GM12878 (cell line): Measurements from ENCODE around the gene PKN2. TPM values are rescaled to one million over a fixed set of nuclear protein-coding genes. Genes with fewer than 3 reads are reported as not detected.

Experiments used
- ATAC-seq: fragments of 200-7000 bp; cut with Tn5 transposase; 3 replicates; pipeline ENCODE4 v1.9.1; 2020; ENCODE audit warnings: mild to moderate bottlenecking, moderate library complexity
- BruUV-seq: library from RNA; stranded (reverse); fragments of 400-500 nt; replicated peaks from 2 replicates; lab custom pipeline; 2021; lab: Mats Ljungman, UMichigan
- CTCF ChIA-PET: fragments of 300-600 bp; sonication (Branson Sonifier 250); formaldehyde crosslinking; extraction: SDS; loops from one replicate; lab custom pipeline; 2021; ENCODE audit warnings: inconsistent platforms; lab: Yijun Ruan, JAX
- POLR2A ChIA-PET: fragments of 350-600 bp; formaldehyde crosslinking; extraction: SDS; loops from one replicate; lab custom pipeline; 2021; ENCODE audit warnings: inconsistent platforms; lab: Charles Lee
- RAD21 ChIA-PET: fragments of 300-600 bp; sonication (Branson Sonifier 250); formaldehyde crosslinking; loops from one replicate; lab custom pipeline; 2023; ENCODE audit warnings: antibody characterized with exemption; ENCODE audit not compliant: unreplicated experiment; lab: Charles Lee
- SMC1A ChIA-PET: fragments of 300-600 bp; sonication (Branson Sonifier 250); formaldehyde crosslinking; loops from one replicate; lab custom pipeline; 2023; ENCODE audit not compliant: unreplicated experiment, uncharacterized antibody; lab: Charles Lee
- DNase-seq: peaks from one replicate; pipeline ENCODE4 v3.0.0-alpha.2; 2011; ENCODE audit warnings: low read depth, low spot score
- FAIRE-seq: peaks from 3 replicates; lab custom pipeline; 2011; peaks lifted over from hg19 to GRCh38; lab: Jason Lieb, UNC
- H2AFZ ChIP-seq: 2 replicates; pipeline ENCODE4 v1.6.0; 2011; ENCODE audit warnings: low read depth, low read length, control low read depth; ENCODE audit not compliant: control insufficient read depth
- H3K27ac ChIP-seq: 2 replicates; pipeline ENCODE4 v1.5.1; 2011; ENCODE audit warnings: control low read depth; ENCODE audit not compliant: control insufficient read depth, insufficient read depth
- H3K27me3 ChIP-seq, 2 experiments: replicated peaks in 1 of 2; 2 replicates each; pipeline versions ENCODE4 v1.6.0 to v1.6.1; 2011; ENCODE audit warnings: low read length in 1 of 2; ENCODE audit not compliant: control insufficient read depth in 2 of 2, insufficient read depth in 2 of 2
- H3K36me3 ChIP-seq, 2 experiments: 2 replicates each; pipeline ENCODE4 v1.5.1; 2011; ENCODE audit warnings: low read length in 1 of 2; ENCODE audit not compliant: control insufficient read depth in 2 of 2, insufficient read depth in 2 of 2
- H3K4me1 ChIP-seq: 2 replicates; pipeline ENCODE4 v1.6.1; 2011; ENCODE audit warnings: mild to moderate bottlenecking, low read length, moderate library complexity, mixed read lengths; ENCODE audit not compliant: control insufficient read depth, insufficient read depth
- H3K4me2 ChIP-seq: 2 replicates; pipeline ENCODE4 v1.6.0; 2011; ENCODE audit warnings: control low read depth; ENCODE audit not compliant: control insufficient read depth, insufficient read depth
- H3K4me3 ChIP-seq: fragments of 200-600 bp; sonication (generic); 2 replicates; pipeline ENCODE4 v1.5.1; 2016
- H3K79me2 ChIP-seq: 2 replicates; pipeline ENCODE4 v1.6.0; 2011; ENCODE audit warnings: low read length; ENCODE audit not compliant: control insufficient read depth, insufficient read depth
- H3K9ac ChIP-seq: 2 replicates; pipeline ENCODE4 v1.8.0; 2011; ENCODE audit warnings: low read length, control low read depth, mixed read lengths; ENCODE audit not compliant: control insufficient read depth, insufficient read depth
- H3K9me3 ChIP-seq: replicated peaks from 3 replicates; pipeline ENCODE4 v1.5.1; 2011; ENCODE audit warnings: mild to moderate bottlenecking, low read length; ENCODE audit not compliant: control insufficient read depth, insufficient read depth
- H4K20me1 ChIP-seq: 2 replicates; pipeline ENCODE4 v1.6.0; 2011; ENCODE audit not compliant: control insufficient read depth, insufficient read depth
- ETV6 ChIP-seq, 2 experiments: fragments of 450-650 bp in 1 of 2; IDR thresholded peaks in 1 of 2; conservative IDR thresholded peaks in 1 of 2; 2 replicates each; pipeline ENCODE4 v1.6.1; 2014; ENCODE audit warnings: antibody characterized with exemption in 1 of 2, borderline replicate concordance in 1 of 2, low read depth in 1 of 2, mild to moderate bottlenecking in 1 of 2, moderate library complexity in 1 of 2
- NFIC ChIP-seq: IDR thresholded peaks from 2 replicates; pipeline ENCODE4 v1.6.1; 2012; ENCODE audit warnings: low read depth, mild to moderate bottlenecking, inconsistent platforms, low read length, moderate library complexity
- POLR2AphosphoS2 ChIP-seq: IDR thresholded peaks from 2 replicates; pipeline ENCODE4 v1.6.1; 2011; ENCODE audit warnings: low read depth, mild to moderate bottlenecking, low read length, improper control_type of control experiment, moderate library complexity
- RBBP5 ChIP-seq: fragments of 200-600 bp; sonication (generic); conservative IDR thresholded peaks from 2 replicates; pipeline ENCODE4 v1.6.1; 2016
- WGBS: methylation state at CpG from one replicate; pipeline ENCODE4 v1.1.6; 2016; ENCODE audit warnings: low lambda C conversion rate; ENCODE audit not compliant: insufficient replicate concordance, insufficient coverage; ENCODE audit errors: missing lambda C conversion rate; 5-methylcytosine and 5-hydroxymethylcytosine counted together
- in situ Hi-C: fragments of 300-500 bp; cut with MboI; formaldehyde crosslinking; loops from 9 replicates; pipeline ENCODE4 v1.14.3; 2018; ENCODE audit warnings: mixed read lengths
- intact Hi-C: fragments of 100-400 bp; cut with micrococcal nuclease; formaldehyde crosslinking; loops from one replicate; pipeline ENCODE4 v1.14.2; 2022; ENCODE audit not compliant: unreplicated experiment
- polyA plus RNA-seq, 11 experiments: library from polyadenylated mRNA; depleted of rRNA in 4 of 11; unstranded in 6 of 11; stranded (reverse) in 5 of 11; fragments of >200 nt; fragmentation: Nextera tagmentation in 4 of 11; fragmentation: Illumina TruSeq in 1 of 11; extraction: Ambion mirVana in 4 of 11; extraction: Trizol in 1 of 11; gene quantifications; 1 replicate in 1 of 11; 2 replicates in 10 of 11; pipeline versions ENCODE4 v1.2.1 to v1.2.3, GENCODE V29; 2011 to 2016; ENCODE audit warnings: inconsistent platforms in 2 of 11, missing spikeins in 2 of 11, low read depth in 1 of 11
- total RNA-seq, 4 experiments: library from RNA; depleted of rRNA in 3 of 4; stranded (reverse); fragments of >200 nt in 3 of 4; fragmentation: Illumina TruSeq in 1 of 4; extraction: Trizol in 1 of 4; gene quantifications; 2 replicates each; pipeline versions ENCODE4 v1.2.1 to v1.2.3, GENCODE V29; 2013 to 2021
- TF ChIP-seq, protein P1 (sequence below): IDR thresholded peaks from 2 replicates; pipeline ENCODE4 v1.6.1; 2012; ENCODE audit warnings: low read length, inconsistent platforms
- TF ChIP-seq, protein P2 (sequence below): fragments of 450-650 bp; formaldehyde crosslinking; IDR thresholded peaks from 2 replicates; pipeline ENCODE4 v1.4.0; 2022; ENCODE audit warnings: mild to moderate bottlenecking, moderate library complexity

Gene PKN2
- total and polyA plus RNA-seq, 10 of the 15 experiments (the other 5 are each of a cell fraction or from before 2014, with no cell fraction given) = 2.6 to 18.3 (median 12.9) TPM

DNA sequence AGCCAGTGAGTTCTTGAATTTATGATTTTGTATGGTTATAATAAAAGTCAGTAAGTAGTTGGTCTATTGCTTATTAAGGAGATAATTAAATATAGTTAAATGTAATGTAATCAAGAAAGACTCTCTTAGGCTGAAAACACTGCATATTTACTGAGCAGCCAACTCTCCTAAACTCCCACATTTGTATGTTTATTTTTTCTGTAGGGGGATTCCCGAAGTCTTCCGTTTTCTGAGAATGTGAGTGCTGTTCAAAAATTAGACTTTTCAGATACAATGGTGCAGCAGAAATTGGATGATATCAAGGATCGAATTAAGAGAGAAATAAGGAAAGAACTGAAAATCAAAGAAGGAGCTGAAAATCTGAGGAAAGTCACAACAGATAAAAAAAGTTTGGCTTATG, 56.7 kb downstream of the PKN2 start:
- ChIA-PET CTCF (interaction anchor here (1.0 kb wide), 1 partner anchor 13 kb away, joined by 3 read pairs; no protein-coding TSS in a partner anchor), SMC1A (interaction anchor here (2.0 kb wide), 1 partner anchor 11 kb away, joined by 7 read pairs; no protein-coding TSS in a partner anchor), RAD21 (no interaction called here), POLR2A (interaction anchor here (0.6 kb wide), 1 partner anchor 55 kb away, joined by 4 read pairs; no protein-coding TSS in a partner anchor)
- H3K9ac ChIP-seq = no peak overlapping the region
- TF ChIP-seq, protein P1, sequence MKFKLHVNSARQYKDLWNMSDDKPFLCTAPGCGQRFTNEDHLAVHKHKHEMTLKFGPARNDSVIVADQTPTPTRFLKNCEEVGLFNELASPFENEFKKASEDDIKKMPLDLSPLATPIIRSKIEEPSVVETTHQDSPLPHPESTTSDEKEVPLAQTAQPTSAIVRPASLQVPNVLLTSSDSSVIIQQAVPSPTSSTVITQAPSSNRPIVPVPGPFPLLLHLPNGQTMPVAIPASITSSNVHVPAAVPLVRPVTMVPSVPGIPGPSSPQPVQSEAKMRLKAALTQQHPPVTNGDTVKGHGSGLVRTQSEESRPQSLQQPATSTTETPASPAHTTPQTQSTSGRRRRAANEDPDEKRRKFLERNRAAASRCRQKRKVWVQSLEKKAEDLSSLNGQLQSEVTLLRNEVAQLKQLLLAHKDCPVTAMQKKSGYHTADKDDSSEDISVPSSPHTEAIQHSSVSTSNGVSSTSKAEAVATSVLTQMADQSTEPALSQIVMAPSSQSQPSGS = no peak
- TF ChIP-seq POLR2AphosphoS2 = no peak
- TF ChIP-seq, protein P2, sequence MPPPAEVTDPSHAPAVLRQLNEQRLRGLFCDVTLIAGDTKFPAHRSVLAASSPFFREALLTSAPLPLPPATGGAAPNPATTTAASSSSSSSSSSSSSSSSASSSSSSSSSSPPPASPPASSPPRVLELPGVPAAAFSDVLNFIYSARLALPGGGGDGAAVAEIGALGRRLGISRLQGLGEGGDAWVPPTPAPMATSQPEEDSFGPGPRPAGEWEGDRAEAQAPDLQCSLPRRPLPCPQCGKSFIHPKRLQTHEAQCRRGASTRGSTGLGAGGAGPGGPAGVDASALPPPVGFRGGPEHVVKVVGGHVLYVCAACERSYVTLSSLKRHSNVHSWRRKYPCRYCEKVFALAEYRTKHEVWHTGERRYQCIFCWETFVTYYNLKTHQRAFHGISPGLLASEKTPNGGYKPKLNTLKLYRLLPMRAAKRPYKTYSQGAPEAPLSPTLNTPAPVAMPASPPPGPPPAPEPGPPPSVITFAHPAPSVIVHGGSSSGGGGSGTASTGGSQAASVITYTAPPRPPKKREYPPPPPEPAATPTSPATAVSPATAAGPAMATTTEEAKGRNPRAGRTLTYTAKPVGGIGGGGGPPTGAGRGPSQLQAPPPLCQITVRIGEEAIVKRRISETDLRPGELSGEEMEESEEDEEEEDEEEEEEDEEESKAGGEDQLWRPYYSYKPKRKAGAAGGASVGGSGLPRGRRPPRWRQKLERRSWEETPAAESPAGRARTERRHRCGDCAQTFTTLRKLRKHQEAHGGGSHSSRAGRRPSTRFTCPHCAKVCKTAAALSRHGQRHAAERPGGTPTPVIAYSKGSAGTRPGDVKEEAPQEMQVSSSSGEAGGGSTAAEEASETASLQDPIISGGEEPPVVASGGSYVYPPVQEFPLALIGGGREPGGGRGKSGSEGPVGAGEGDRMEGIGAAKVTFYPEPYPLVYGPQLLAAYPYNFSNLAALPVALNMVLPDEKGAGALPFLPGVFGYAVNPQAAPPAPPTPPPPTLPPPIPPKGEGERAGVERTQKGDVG = no peak
- TF ChIP-seq RBBP5 = no peak
- TF ChIP-seq NFIC = no peak
- no peak for TF ChIP-seq ETV6 (conservative IDR thresholded peaks at IDR 0.05 in 1 of 2, IDR thresholded peaks at IDR 0.05 in 1 of 2; ENCODE audit: borderline replicate concordance in 1 of 2, low read depth in 1 of 2)
- peaks cover 2% of the 10 kb centered on the region; the same call in 1 of the 2 replicates for H4K20me1 ChIP-seq
- DNase-seq (no peak), FAIRE-seq (no peak), ATAC-seq (no peak)
- H3K4me3 ChIP-seq = no peak overlapping the region
- in situ Hi-C loops (no loop called here), intact Hi-C loops (no loop called here)
- no TSS peak for BruUV-seq
- 92% methylated on average over 3 of the region's 3 CpGs for WGBS
- H3K4me2 ChIP-seq = no peak overlapping the region
- H3K9me3 ChIP-seq = peaks cover 2% of the 10 kb centered on the region; the same call in 2 of the 3 replicates
- H3K4me1 ChIP-seq = no peaks in the 10 kb centered on the region
- H3K27me3 ChIP-seq = no peaks in the 10 kb centered on the region
- peaks cover 0 to 5% of the 10 kb centered on the region in 2 experiments; a peak in 1 of 4 replicates for H3K36me3 ChIP-seq
- H3K27ac ChIP-seq = no peak overlapping the region
- peaks cover 10% of the 10 kb centered on the region for H3K79me2 ChIP-seq
- H2AFZ ChIP-seq = no peak overlapping the region
